GM23338 (cell line): Measurements from ENCODE around the gene GATAD2A. TPM values are rescaled to one million over a fixed set of nuclear protein-coding genes. Genes with fewer than 3 reads are reported as not detected.

Experiments
- ATAC-seq: fragments of 200-7000 bp; cut with Tn5 transposase; 3 replicates; pipeline ENCODE4 v1.9.1; 2020
- DNase-seq: peaks from one replicate; pipeline ENCODE4 v3.0.0-alpha.2; 2015; ENCODE audit warnings: low spot score
- H2AFZ ChIP-seq: fragments of 200-600 bp; sonication (generic); 2 replicates; pipeline ENCODE4 v1.8.0; 2016; ENCODE audit warnings: antibody characterized with exemption, mild to moderate bottlenecking, moderate library complexity
- H3F3A ChIP-seq: fragments of 200-600 bp; sonication (generic); replicated peaks from 2 replicates; pipeline ENCODE4 v1.8.0; 2017; ENCODE audit warnings: antibody characterized with exemption, mixed run types, low read depth
- H3K27ac ChIP-seq: fragments of 200-600 bp; sonication (generic); 2 replicates; pipeline ENCODE4 v1.6.1; 2016; ENCODE audit warnings: low read depth
- H3K27me3 ChIP-seq: fragments of 200-600 bp; sonication (generic); 2 replicates; pipeline ENCODE4 v1.8.0; 2016; ENCODE audit warnings: mild to moderate bottlenecking, mixed run types, moderate library complexity; ENCODE audit not compliant: insufficient read depth
- H3K36me3 ChIP-seq: fragments of 200-600 bp; sonication (generic); 2 replicates; pipeline ENCODE4 v1.8.0; 2016; ENCODE audit warnings: mild to moderate bottlenecking; ENCODE audit not compliant: insufficient read depth
- H3K4me1 ChIP-seq: fragments of 200-600 bp; sonication (generic); 2 replicates; pipeline ENCODE4 v1.8.0; 2016; ENCODE audit warnings: mild to moderate bottlenecking, moderate library complexity; ENCODE audit not compliant: insufficient read depth
- H3K4me2 ChIP-seq: fragments of 200-600 bp; sonication (generic); 2 replicates; pipeline ENCODE4 v1.7.1; 2017; ENCODE audit warnings: mixed run types
- H3K4me3 ChIP-seq: fragments of 200-600 bp; sonication (generic); 2 replicates; pipeline ENCODE4 v1.6.1; 2016; ENCODE audit warnings: mixed run types
- H3K79me2 ChIP-seq: fragments of 200-600 bp; sonication (generic); replicated peaks from 2 replicates; pipeline ENCODE4 v1.8.0; 2017; ENCODE audit warnings: mild to moderate bottlenecking; ENCODE audit not compliant: insufficient read depth
- H3K9me2 ChIP-seq: fragments of 200-600 bp; sonication (generic); 2 replicates; pipeline ENCODE4 v1.8.0; 2017; ENCODE audit not compliant: insufficient read depth
- H4K20me1 ChIP-seq: fragments of 200-600 bp; sonication (generic); replicated peaks from 2 replicates; pipeline ENCODE4 v1.8.0; 2017; ENCODE audit warnings: mild to moderate bottlenecking; ENCODE audit not compliant: insufficient read depth
- H3K27ac Mint-ChIP-seq: 2 replicates; pipeline ENCODE4 v1.8.0; 2020; ENCODE audit warnings: inconsistent platforms, mild to moderate bottlenecking, moderate library complexity, mixed read lengths
- H3K27me3 Mint-ChIP-seq: 3 replicates; pipeline ENCODE4 v1.8.0; 2022; ENCODE audit warnings: low read depth, mild to moderate bottlenecking, moderate library complexity, mixed read lengths, inconsistent platforms; ENCODE audit not compliant: insufficient read depth, poor library complexity
- H3K36me3 Mint-ChIP-seq: 3 replicates; pipeline ENCODE4 v1.8.0; 2021; ENCODE audit warnings: low read depth, mild to moderate bottlenecking, inconsistent platforms, moderate library complexity, mixed read lengths
- H3K4me1 Mint-ChIP-seq: 3 replicates; pipeline ENCODE4 v1.8.0; 2020; ENCODE audit warnings: mild to moderate bottlenecking, inconsistent platforms, mixed read lengths
- H3K4me3 Mint-ChIP-seq: 3 replicates; pipeline ENCODE4 v1.8.0; 2021; ENCODE audit warnings: moderate library complexity, mild to moderate bottlenecking, inconsistent platforms, mixed read lengths
- H3K9me3 Mint-ChIP-seq: 3 replicates; pipeline ENCODE4 v1.8.0; 2020; ENCODE audit warnings: moderate library complexity, mild to moderate bottlenecking, inconsistent platforms, mixed read lengths
- CREB1 ChIP-seq: fragments of 250-450 bp; sonication (Bioruptor Pico); IDR thresholded peaks from 2 replicates; pipeline ENCODE4 v1.5.0; 2020; ENCODE audit warnings: low read depth, mild to moderate bottlenecking, moderate library complexity
- NANOG ChIP-seq: IDR thresholded peaks from 2 replicates; pipeline ENCODE4 v1.6.1; 2016; ENCODE audit warnings: antibody characterized with exemption, borderline replicate concordance
- POLR2AphosphoS5 ChIP-seq: IDR thresholded peaks from 2 replicates; pipeline ENCODE4 v1.6.1; 2016; ENCODE audit warnings: antibody characterized with exemption, low read depth
- ZNF114 ChIP-seq: fragments of 250-450 bp; sonication (Bioruptor Pico); IDR thresholded peaks from 2 replicates; pipeline ENCODE4 v1.5.0; 2020; ENCODE audit warnings: mild to moderate bottlenecking, moderate library complexity
- polyA plus RNA-seq: library from polyadenylated mRNA; unstranded; fragments of >200 nt; fragmentation: Nextera tagmentation; extraction: Ambion mirVana; gene quantifications from 2 replicates; pipeline ENCODE4 v1.2.1, GENCODE V29; 2016
- total RNA-seq: library from RNA; depleted of rRNA; stranded (reverse); fragments of >200 nt; shearing (Covaris generic); gene quantifications from 2 replicates; pipeline ENCODE4 v1.2.3, GENCODE V29; 2014
- TF ChIP-seq, protein P1 (sequence below), 2 experiments: fragments of 200-600 bp in 1 of 2; sonication (generic) in 1 of 2; conservative IDR thresholded peaks; 2 replicates each; pipeline versions ENCODE4 v1.5.1 to v1.6.1; 2016 to 2017; ENCODE audit warnings: antibody characterized with exemption in 2 of 2, low read depth in 2 of 2, mild to moderate bottlenecking in 2 of 2, moderate library complexity in 1 of 2
- TF ChIP-seq, protein P2 (sequence below): IDR thresholded peaks from one replicate; pipeline ENCODE4 v1.6.1; 2018; ENCODE audit warnings: antibody characterized with exemption; ENCODE audit not compliant: unreplicated experiment
- TF ChIP-seq, protein P3 (sequence below): IDR thresholded peaks from 2 replicates; pipeline ENCODE4 v1.6.1; 2016; ENCODE audit warnings: antibody characterized with exemption

The GATAD2A gene
- total and polyA plus RNA-seq, 2 experiments from 2014 or later, result 40.0 to 151 TPM

DNA sequence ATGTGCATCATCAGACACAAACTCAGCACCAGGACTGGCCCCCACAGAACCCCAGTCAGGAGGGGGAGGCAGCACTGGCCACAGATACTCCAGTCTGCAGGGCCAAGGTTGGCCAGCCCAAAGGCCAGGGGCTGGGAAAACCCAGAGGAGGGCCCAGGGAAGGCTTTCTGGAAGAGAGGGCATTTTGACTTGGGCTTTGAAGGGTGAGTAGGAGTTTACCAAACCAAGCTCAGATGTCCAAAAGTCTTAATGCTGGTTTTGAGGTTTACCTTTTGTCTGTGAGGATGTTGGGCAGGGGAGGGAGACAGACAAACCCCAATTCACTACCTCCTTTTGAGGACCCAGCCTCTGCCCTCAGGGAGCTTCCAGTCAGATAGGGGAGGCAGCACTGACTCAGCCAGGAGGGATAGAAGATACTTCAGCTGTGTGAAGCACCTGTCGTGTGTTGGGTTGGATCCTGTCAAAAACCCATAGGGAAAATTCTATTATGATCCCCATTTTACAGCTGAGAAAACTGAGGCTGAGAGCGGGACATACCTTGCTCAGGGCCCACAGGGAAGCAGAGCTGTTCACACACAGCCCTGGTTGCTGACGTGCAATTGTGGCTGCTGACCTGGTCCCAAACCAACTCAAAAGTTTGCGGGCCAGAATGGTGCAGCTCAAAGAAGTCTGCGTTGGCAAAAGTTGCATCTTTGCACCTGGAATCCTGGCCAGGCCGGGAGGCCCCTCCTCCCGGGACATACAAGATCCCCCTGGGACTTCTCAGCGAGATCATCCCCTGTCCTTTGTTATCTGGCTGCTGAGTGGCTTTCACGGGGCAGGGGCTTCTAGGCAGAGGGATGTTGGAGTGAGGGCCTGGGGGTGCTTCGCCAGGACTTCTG lies 145.7 kb downstream of the GATAD2A start:
- Histone ChIP-seq H4K20me1 (no peaks in the 10 kb centered on the region), H3K4me2 (no peak overlapping the region), H3K27me3 (no peaks in the 10 kb centered on the region), H3K27ac (no peak overlapping the region), H3K36me3 (no peaks in the 10 kb centered on the region), H2AFZ (no peak overlapping the region), H3K4me1 (no peaks in the 10 kb centered on the region), H3K79me2 (no peaks in the 10 kb centered on the region), H3F3A (peaks cover 7% of the 10 kb centered on the region; the same call in 1 of the 2 replicates), H3K9me2 (no peaks in the 10 kb centered on the region), H3K4me3 (no peak overlapping the region)
- H3K4me1 Mint-ChIP-seq, result peaks cover 6% of the 10 kb centered on the region; the same call in 1 of the 3 replicates
- H3K9me3 Mint-ChIP-seq, result no peaks in the 10 kb centered on the region; the same call in 1 of the 3 replicates
- DNase-seq (no peak), ATAC-seq (no peak)
- H3K27ac Mint-ChIP-seq, result no peak overlapping the region
- H3K4me3 Mint-ChIP-seq, result no peak overlapping the region
- peaks cover 11% of the 10 kb centered on the region for H3K27me3 Mint-ChIP-seq
- no peaks in the 10 kb centered on the region; the same call in 2 of the 3 replicates for H3K36me3 Mint-ChIP-seq
- TF ChIP-seq, protein P1, sequence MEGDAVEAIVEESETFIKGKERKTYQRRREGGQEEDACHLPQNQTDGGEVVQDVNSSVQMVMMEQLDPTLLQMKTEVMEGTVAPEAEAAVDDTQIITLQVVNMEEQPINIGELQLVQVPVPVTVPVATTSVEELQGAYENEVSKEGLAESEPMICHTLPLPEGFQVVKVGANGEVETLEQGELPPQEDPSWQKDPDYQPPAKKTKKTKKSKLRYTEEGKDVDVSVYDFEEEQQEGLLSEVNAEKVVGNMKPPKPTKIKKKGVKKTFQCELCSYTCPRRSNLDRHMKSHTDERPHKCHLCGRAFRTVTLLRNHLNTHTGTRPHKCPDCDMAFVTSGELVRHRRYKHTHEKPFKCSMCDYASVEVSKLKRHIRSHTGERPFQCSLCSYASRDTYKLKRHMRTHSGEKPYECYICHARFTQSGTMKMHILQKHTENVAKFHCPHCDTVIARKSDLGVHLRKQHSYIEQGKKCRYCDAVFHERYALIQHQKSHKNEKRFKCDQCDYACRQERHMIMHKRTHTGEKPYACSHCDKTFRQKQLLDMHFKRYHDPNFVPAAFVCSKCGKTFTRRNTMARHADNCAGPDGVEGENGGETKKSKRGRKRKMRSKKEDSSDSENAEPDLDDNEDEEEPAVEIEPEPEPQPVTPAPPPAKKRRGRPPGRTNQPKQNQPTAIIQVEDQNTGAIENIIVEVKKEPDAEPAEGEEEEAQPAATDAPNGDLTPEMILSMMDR (conservative IDR thresholded peaks at IDR 0.05; ENCODE audit: low read depth in 2 of 2), result no peak
- no peak for TF ChIP-seq ZNF114 (CRISPR knock-in tag)

DNA sequence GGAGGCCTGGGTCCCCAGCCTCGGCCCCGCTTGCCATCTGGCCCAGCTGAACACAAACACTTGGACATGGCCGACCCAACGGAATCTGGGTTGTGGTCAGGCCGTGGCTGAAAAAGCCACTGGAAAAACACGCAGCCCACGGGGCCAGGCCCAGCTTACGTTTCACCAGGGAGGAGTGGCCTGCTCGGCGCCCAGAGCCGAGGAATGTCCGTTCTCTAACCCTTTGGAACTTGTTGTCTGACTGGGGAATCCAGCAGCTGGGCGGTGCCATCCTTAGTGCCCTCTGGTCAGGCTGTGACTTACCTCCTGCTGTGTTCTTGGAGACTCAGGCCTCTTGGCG lies 146.3 kb downstream of the GATAD2A start:
- Mint-ChIP-seq H3K9me3 (no peaks in the 10 kb centered on the region; the same call in 1 of the 3 replicates), H3K27ac (no peak overlapping the region), H3K4me3 (no peak overlapping the region), H3K27me3 (peaks cover 11% of the 10 kb centered on the region), H3K4me1 (peaks cover 6% of the 10 kb centered on the region; the same call in 1 of the 3 replicates), H3K36me3 (no peaks in the 10 kb centered on the region; the same call in 2 of the 3 replicates)
- H3K4me2 ChIP-seq, result no peak overlapping the region
- H3K9me2 ChIP-seq, result no peaks in the 10 kb centered on the region
- no peaks in the 10 kb centered on the region for H3K4me1 ChIP-seq
- H3K4me3 ChIP-seq, result no peak overlapping the region
- no peak for ATAC-seq
- H3K27me3 ChIP-seq, result no peaks in the 10 kb centered on the region
- H3K36me3 ChIP-seq, result no peaks in the 10 kb centered on the region
- H3K27ac ChIP-seq, result no peak overlapping the region
- no peak overlapping the region for H2AFZ ChIP-seq
- H3F3A ChIP-seq, result peaks cover 7% of the 10 kb centered on the region; the same call in 1 of the 2 replicates
- no peaks in the 10 kb centered on the region for H4K20me1 ChIP-seq
- H3K79me2 ChIP-seq, result no peaks in the 10 kb centered on the region
- DNase-seq, result no peak
- no peak for TF ChIP-seq NANOG
- TF ChIP-seq POLR2AphosphoS5, result no peak
- TF ChIP-seq, protein P2, sequence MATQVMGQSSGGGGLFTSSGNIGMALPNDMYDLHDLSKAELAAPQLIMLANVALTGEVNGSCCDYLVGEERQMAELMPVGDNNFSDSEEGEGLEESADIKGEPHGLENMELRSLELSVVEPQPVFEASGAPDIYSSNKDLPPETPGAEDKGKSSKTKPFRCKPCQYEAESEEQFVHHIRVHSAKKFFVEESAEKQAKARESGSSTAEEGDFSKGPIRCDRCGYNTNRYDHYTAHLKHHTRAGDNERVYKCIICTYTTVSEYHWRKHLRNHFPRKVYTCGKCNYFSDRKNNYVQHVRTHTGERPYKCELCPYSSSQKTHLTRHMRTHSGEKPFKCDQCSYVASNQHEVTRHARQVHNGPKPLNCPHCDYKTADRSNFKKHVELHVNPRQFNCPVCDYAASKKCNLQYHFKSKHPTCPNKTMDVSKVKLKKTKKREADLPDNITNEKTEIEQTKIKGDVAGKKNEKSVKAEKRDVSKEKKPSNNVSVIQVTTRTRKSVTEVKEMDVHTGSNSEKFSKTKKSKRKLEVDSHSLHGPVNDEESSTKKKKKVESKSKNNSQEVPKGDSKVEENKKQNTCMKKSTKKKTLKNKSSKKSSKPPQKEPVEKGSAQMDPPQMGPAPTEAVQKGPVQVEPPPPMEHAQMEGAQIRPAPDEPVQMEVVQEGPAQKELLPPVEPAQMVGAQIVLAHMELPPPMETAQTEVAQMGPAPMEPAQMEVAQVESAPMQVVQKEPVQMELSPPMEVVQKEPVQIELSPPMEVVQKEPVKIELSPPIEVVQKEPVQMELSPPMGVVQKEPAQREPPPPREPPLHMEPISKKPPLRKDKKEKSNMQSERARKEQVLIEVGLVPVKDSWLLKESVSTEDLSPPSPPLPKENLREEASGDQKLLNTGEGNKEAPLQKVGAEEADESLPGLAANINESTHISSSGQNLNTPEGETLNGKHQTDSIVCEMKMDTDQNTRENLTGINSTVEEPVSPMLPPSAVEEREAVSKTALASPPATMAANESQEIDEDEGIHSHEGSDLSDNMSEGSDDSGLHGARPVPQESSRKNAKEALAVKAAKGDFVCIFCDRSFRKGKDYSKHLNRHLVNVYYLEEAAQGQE, result no peak
- no peak for TF ChIP-seq CREB1 (CRISPR knock-in tag)
- TF ChIP-seq, protein P3, sequence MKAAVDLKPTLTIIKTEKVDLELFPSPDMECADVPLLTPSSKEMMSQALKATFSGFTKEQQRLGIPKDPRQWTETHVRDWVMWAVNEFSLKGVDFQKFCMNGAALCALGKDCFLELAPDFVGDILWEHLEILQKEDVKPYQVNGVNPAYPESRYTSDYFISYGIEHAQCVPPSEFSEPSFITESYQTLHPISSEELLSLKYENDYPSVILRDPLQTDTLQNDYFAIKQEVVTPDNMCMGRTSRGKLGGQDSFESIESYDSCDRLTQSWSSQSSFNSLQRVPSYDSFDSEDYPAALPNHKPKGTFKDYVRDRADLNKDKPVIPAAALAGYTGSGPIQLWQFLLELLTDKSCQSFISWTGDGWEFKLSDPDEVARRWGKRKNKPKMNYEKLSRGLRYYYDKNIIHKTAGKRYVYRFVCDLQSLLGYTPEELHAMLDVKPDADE, result no peak
- TF ChIP-seq, protein P1 (conservative IDR thresholded peaks at IDR 0.05; ENCODE audit: low read depth in 2 of 2), result no peak
